ENCODE measurements around the gene LOC101059915.
A peak's percentile ranks its signal among the peaks of the same experiment; 100 is the strongest.

LOC101059915 gene

GRCh38 chrX:71667328-71668247 is at the start of gene LOC101059915:
LOC101059915 (plus strand) TSS chrX:71667546.
- no peak for DNase-seq (ENCODE audit: low read depth in 3 of 3)

- DNase-seq (ENCODE audit: low read depth in 3 of 3) = no peak
Measured at GRCh38 chrX:71617742-71618141, 49.6 kb upstream of the LOC101059915 start.

GRCh38 chrX:71618303-71618721 is 49.0 kb upstream of the LOC101059915 start, which contains the start of gene CXCR3:
CXCR3 (minus strand) TSS chrX:71618511; CDS start chrX:71618449, 62 bp downstream.
- DNase-seq (ENCODE audit: low read depth in 3 of 3) = peak in 2 of 3 experiments; percentile 34 to 53

GRCh38 chrX:71618787-71619186 is 48.6 kb upstream of the LOC101059915 start:
- no peak for DNase-seq (ENCODE audit: low read depth in 3 of 3)

- peak in 2 of 3 experiments; percentile 43 to 52 for DNase-seq (ENCODE audit: low read depth in 3 of 3)
Measured at GRCh38 chrX:71619193-71619592, 48.2 kb upstream of the LOC101059915 start.

GRCh38 chrX:71619986-71620385 is 47.4 kb upstream of the LOC101059915 start:
- DNase-seq (ENCODE audit: low read depth in 3 of 3) = no peak

GRCh38 chrX:71621603-71622002 is 45.7 kb upstream of the LOC101059915 start:
- no peak for DNase-seq (ENCODE audit: low read depth in 3 of 3)

GRCh38 chrX:71622032-71622575 is 45.2 kb upstream of the LOC101059915 start:
- DNase-seq (ENCODE audit: low read depth in 3 of 3) = no peak

- DNase-seq (ENCODE audit: low read depth in 3 of 3) = peak; percentile 13 to 29 (median 21)
Measured at GRCh38 chrX:71622576-71623450, 44.5 kb upstream of the LOC101059915 start.

- no peak for DNase-seq (ENCODE audit: low read depth in 3 of 3)
Measured at GRCh38 chrX:71623714-71624113, 43.6 kb upstream of the LOC101059915 start.

GRCh38 chrX:71625471-71625870 is 41.9 kb upstream of the LOC101059915 start:
- DNase-seq (ENCODE audit: low read depth in 3 of 3) = no peak

- no peak for DNase-seq (ENCODE audit: low read depth in 3 of 3)
Measured at GRCh38 chrX:71626576-71626975, 40.8 kb upstream of the LOC101059915 start.

- DNase-seq (ENCODE audit: low read depth in 3 of 3) = no peak
Measured at GRCh38 chrX:71627588-71628404, 39.5 kb upstream of the LOC101059915 start.

GRCh38 chrX:71629467-71629866 is 37.9 kb upstream of the LOC101059915 start:
- DNase-seq (ENCODE audit: low read depth in 3 of 3) = no peak

- DNase-seq (ENCODE audit: low read depth in 3 of 3) = no peak
Measured at GRCh38 chrX:71632923-71633657, 34.3 kb upstream of the LOC101059915 start.

GRCh38 chrX:71634366-71634765 is 33.0 kb upstream of the LOC101059915 start:
- no peak for DNase-seq (ENCODE audit: low read depth in 3 of 3)

GRCh38 chrX:71636438-71637252 is 30.7 kb upstream of the LOC101059915 start:
- DNase-seq (ENCODE audit: low read depth in 3 of 3) = no peak

- no peak for DNase-seq (ENCODE audit: low read depth in 3 of 3)
Measured at GRCh38 chrX:71637253-71637618, 30.1 kb upstream of the LOC101059915 start.

GRCh38 chrX:71637848-71638247 is 29.5 kb upstream of the LOC101059915 start:
- no peak for DNase-seq (ENCODE audit: low read depth in 3 of 3)

- no peak for DNase-seq (ENCODE audit: low read depth in 3 of 3)
Measured at GRCh38 chrX:71638409-71638808, 28.9 kb upstream of the LOC101059915 start.

Data from stimulated activated CD4-positive, alpha-beta T cell treated with anti-CD3 and anti-CD28 coated beads, TNF-alpha, amount 100 ng/mL, for 4 hours (primary cell).